MCF 10A (cell line): ENCODE measurements around the gene ZFX. TPM values are rescaled to one million over a fixed set of nuclear protein-coding genes. Genes with fewer than 3 reads are reported as not detected.

Source experiments
- BruUV-seq: library from RNA; stranded (reverse); fragments of 400-500 nt; replicated peaks from 2 replicates; lab custom pipeline; 2021; lab: Mats Ljungman, UMichigan
- CTCF ChIA-PET: fragments of 300-600 bp; sonication (Branson Sonifier 250); formaldehyde crosslinking; extraction: SDS; loops from one replicate; lab custom pipeline; 2021; ENCODE audit warnings: antibody characterized with exemption, inconsistent platforms; lab: Yijun Ruan, JAX
- POLR2A ChIA-PET: fragments of 300-600, 350-650 bp; sonication (Branson Sonifier 250); formaldehyde crosslinking; extraction: SDS; loops from one replicate; lab custom pipeline; 2020; ENCODE audit warnings: antibody characterized with exemption, inconsistent platforms; lab: Yijun Ruan, JAX
- DNase-seq: peaks from one replicate; pipeline ENCODE4 v3.0.0-alpha.2; 2018; ENCODE audit not compliant: unreplicated experiment
- H3K27ac Mint-ChIP-seq: one replicate; pipeline ENCODE4 v1.8.0; 2022; ENCODE audit warnings: mild to moderate bottlenecking, low read depth, mixed read lengths; ENCODE audit not compliant: unreplicated experiment
- H3K27me3 Mint-ChIP-seq: one replicate; pipeline ENCODE4 v1.8.0; 2022; ENCODE audit warnings: mixed read lengths; ENCODE audit not compliant: insufficient read depth, unreplicated experiment
- H3K36me3 Mint-ChIP-seq: one replicate; pipeline ENCODE4 v1.8.0; 2022; ENCODE audit warnings: mild to moderate bottlenecking, moderate library complexity, mixed read lengths; ENCODE audit not compliant: insufficient read depth, unreplicated experiment
- H3K4me1 Mint-ChIP-seq: one replicate; pipeline ENCODE4 v1.8.0; 2022; ENCODE audit warnings: mixed read lengths; ENCODE audit not compliant: insufficient read depth, unreplicated experiment
- H3K4me3 Mint-ChIP-seq: one replicate; pipeline ENCODE4 v1.8.0; 2022; ENCODE audit warnings: mild to moderate bottlenecking, moderate library complexity, mixed read lengths; ENCODE audit not compliant: unreplicated experiment
- H3K9me3 Mint-ChIP-seq: one replicate; pipeline ENCODE4 v1.8.0; 2022; ENCODE audit warnings: mixed read lengths; ENCODE audit not compliant: unreplicated experiment
- intact Hi-C: fragments of 100-400 bp; cut with micrococcal nuclease; formaldehyde crosslinking; loops from 2 replicates; pipeline ENCODE4 v1.14.1; 2022
- total RNA-seq: library from RNA; stranded (reverse); gene quantifications from 2 replicates; pipeline ENCODE4 v1.2.3, GENCODE V29; 2022
- TF ChIP-seq, protein P1 (sequence below): fragments of 200-600 bp; IDR thresholded peaks from one replicate; pipeline ENCODE4 v1.8.0; 2022; ENCODE audit warnings: antibody characterized with exemption, mild to moderate bottlenecking; ENCODE audit not compliant: unreplicated experiment

Gene ZFX
- total RNA-seq, 1 experiment from 2014 or later = 72.3 TPM

DNA sequence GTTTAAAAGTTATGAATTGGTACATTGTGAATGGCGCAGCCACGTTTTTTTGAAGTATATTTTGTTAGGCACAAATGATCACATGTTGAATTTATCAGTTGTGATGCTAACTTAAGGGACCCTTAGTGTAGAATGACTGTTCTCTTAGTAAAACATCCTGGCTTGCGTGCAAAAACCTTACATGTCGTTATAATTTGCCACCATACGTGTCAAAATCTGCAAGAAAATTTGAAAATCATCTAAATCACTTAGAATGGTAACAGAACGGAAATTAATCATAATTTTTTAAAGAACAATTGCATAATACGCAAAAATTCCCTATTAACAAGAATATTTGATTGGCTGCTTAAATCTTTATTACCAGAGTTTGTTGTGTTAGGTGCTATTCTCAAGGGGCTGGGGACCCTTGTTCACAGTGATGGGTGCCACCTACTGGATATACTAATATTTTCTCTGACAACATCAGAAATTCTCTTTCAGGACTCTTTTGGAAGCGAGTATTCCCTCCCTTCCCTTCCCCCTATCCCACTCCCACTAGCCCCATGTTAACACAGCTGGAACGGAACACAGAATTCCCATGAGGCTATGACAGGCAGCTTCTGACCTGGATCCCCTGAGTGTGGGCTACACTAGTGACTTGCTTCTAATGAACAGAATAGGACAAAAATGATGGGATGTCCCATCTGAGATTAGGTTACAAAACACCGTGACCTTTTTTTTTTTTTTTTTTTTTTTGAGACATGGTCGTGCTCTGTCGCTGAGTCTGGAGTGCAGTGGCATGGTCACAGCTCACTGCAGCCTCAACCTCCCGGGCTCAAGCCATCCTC is 92.5 kb downstream of the ZFX start:
- intact Hi-C loops = loop anchor here (1.0 to 5.0 kb wide), 3 partner anchors 90 to 333 kb away; partner anchors contain the start of gene CXorf58
- Mint-ChIP-seq H3K9me3 (no peaks in the 10 kb centered on the region), H3K36me3 (no peaks in the 10 kb centered on the region), H3K4me3 (no peak overlapping the region), H3K4me1 (peaks cover 20% of the 10 kb centered on the region), H3K27ac (no peak overlapping the region), H3K27me3 (peaks cover 27% of the 10 kb centered on the region)
- TF ChIP-seq, protein P1, sequence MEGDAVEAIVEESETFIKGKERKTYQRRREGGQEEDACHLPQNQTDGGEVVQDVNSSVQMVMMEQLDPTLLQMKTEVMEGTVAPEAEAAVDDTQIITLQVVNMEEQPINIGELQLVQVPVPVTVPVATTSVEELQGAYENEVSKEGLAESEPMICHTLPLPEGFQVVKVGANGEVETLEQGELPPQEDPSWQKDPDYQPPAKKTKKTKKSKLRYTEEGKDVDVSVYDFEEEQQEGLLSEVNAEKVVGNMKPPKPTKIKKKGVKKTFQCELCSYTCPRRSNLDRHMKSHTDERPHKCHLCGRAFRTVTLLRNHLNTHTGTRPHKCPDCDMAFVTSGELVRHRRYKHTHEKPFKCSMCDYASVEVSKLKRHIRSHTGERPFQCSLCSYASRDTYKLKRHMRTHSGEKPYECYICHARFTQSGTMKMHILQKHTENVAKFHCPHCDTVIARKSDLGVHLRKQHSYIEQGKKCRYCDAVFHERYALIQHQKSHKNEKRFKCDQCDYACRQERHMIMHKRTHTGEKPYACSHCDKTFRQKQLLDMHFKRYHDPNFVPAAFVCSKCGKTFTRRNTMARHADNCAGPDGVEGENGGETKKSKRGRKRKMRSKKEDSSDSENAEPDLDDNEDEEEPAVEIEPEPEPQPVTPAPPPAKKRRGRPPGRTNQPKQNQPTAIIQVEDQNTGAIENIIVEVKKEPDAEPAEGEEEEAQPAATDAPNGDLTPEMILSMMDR = peak; percentile 36
- no TSS peak for BruUV-seq
- ChIA-PET POLR2A (interaction anchor here (1.2 to 1.6 kb wide), 3 partner anchors 9 to 160 kb away, joined by 3 to 5 read pairs (median 4); no protein-coding TSS in a partner anchor), CTCF (interaction anchor here (0.6 to 2.3 kb wide), 16 partner anchors 9 to 177 kb away, joined by 3 to 28 read pairs (median 3); no protein-coding TSS in a partner anchor)
- DNase-seq = peak; percentile 58

DNA sequence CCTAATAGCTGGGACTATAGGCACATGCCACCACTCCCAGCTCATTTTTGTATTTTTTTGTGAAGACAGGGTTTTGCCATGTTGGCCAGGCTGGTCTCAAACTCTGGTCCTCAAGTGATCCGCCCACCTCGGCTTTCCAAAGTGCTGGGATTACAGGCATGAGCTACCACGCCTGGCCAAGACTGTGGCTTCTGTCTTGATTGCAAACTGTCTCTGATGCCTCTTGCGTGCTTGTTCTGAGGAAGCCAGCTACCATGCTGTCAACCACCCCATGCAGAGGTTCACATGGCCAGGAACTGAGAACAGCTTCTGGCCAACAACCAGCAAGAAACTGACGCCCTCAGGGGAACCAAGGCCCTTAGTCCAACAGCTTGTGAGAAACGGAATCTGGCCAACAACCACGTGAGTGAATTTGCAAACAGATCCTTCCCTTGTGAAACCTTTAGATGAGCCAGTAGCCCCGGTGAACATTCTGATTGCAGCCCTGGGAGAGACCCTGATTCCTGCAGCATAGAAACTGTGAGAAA is 93.2 kb downstream of the ZFX start:
- peak; percentile 78 for DNase-seq
- Mint-ChIP-seq H3K4me3 (no peak overlapping the region), H3K9me3 (no peaks in the 10 kb centered on the region), H3K27me3 (peaks cover 22% of the 10 kb centered on the region), H3K36me3 (no peaks in the 10 kb centered on the region), H3K27ac (no peak overlapping the region), H3K4me1 (peaks cover 20% of the 10 kb centered on the region)
- POLR2A ChIA-PET = interaction anchor here (1.2 to 1.6 kb wide), 3 partner anchors 9 to 161 kb away, joined by 3 to 5 read pairs (median 4); no protein-coding TSS in a partner anchor
- no TSS peak for BruUV-seq
- CTCF ChIA-PET = interaction anchor here (0.7 to 2.3 kb wide), 15 partner anchors 8 to 178 kb away, joined by 3 to 28 read pairs (median 3); no protein-coding TSS in a partner anchor
- intact Hi-C loops = loop anchor here (1.0 to 5.0 kb wide), 3 partner anchors 90 to 334 kb away; partner anchors contain the start of gene CXorf58
- TF ChIP-seq, protein P1 = no peak

DNA sequence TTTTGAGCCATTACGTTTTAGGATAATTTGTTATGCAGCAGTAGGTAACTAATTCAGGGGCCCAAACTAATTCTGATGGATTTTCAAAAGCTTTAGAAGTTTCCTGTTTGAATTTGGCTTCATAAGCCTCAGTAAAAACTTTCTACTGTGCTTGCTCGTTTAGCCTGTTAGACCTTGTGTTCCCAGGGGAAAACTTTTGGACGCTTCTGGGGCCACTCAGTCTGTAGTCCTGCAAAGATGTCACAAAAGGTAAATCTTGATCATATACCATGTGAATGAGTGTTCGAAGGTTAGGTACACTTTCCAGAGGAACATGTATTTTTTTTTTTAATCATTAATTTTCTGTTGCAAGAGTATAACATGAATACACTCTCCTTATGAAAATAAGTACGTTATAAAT is 93.7 kb downstream of the ZFX start:
- H3K27me3 Mint-ChIP-seq = peaks cover 17% of the 10 kb centered on the region
- H3K4me3 Mint-ChIP-seq = no peak overlapping the region
- H3K9me3 Mint-ChIP-seq = no peaks in the 10 kb centered on the region
- intact Hi-C loops = loop anchor here (2.0 to 5.0 kb wide), 2 partner anchors 91 to 334 kb away; partner anchors contain the start of gene CXorf58
- TF ChIP-seq, protein P1 = no peak
- DNase-seq = no peak
- ChIA-PET CTCF (interaction anchor here (0.9 to 2.3 kb wide), 11 partner anchors 8 to 178 kb away, joined by 3 to 28 read pairs (median 4); no protein-coding TSS in a partner anchor), POLR2A (interaction anchor here (1.0 to 1.6 kb wide), 4 partner anchors 8 to 187 kb away, joined by 3 to 5 read pairs (median 4); no protein-coding TSS in a partner anchor)
- H3K36me3 Mint-ChIP-seq = no peaks in the 10 kb centered on the region
- no peak overlapping the region for H3K27ac Mint-ChIP-seq
- BruUV-seq = no TSS peak
- peaks cover 20% of the 10 kb centered on the region for H3K4me1 Mint-ChIP-seq
